ENCODE measurements around the gene TPD52L2. TPM values are rescaled to one million over a fixed set of nuclear protein-coding genes. Genes with fewer than 3 reads are reported as not detected.

Gene TPD52L2
- total and polyA plus RNA-seq, 2 donors (not counting 1 experiment from before 2014, with no cell fraction given), result 39.9 to 41.3 TPM

Small RNAs within 50 kb of the gene (small RNA-seq; reads per million reads assigned to genes)
- gene MIR941-2 (ENCODE audit: insufficient read length, low read depth, low replicate concordance), result not detected
- not detected for gene MIR941-4 (ENCODE audit: insufficient read length, low read depth, low replicate concordance)
- gene MIR941-5 (ENCODE audit: insufficient read length, low read depth, low replicate concordance), result not detected
- 28.5 reads per million, percentile 91 among the genes with 10 or more reads in this experiment for gene RNU1-134P (ENCODE audit: insufficient read length, low read depth, low replicate concordance)

Other genes with a start within 250 kb of the TPD52L2 start
- gene GMEB2, start 238.2 kb upstream of the TPD52L2 start, total RNA-seq, result 24.5 and 26.1 TPM in 2 replicates
- 17.7 and 26.3 TPM in 2 replicates for gene GMEB2, start 238.2 kb upstream of the TPD52L2 start, polyA plus RNA-seq
- 32.2 and 35.0 TPM in 2 replicates for gene STMN3, start 211.8 kb upstream of the TPD52L2 start, total RNA-seq
- 56.4 and 59.4 TPM in 2 replicates for gene STMN3, start 211.8 kb upstream of the TPD52L2 start, polyA plus RNA-seq
- gene RTEL1, start 207.0 kb upstream of the TPD52L2 start, total RNA-seq, result 32.6 and 35.3 TPM in 2 replicates
- gene RTEL1, start 207.0 kb upstream of the TPD52L2 start, polyA plus RNA-seq, result 15.1 and 21.2 TPM in 2 replicates
- not detected in 2 replicates for gene TNFRSF6B, start 168.6 kb upstream of the TPD52L2 start, total RNA-seq
- 6.7 and 7.8 TPM in 2 replicates for gene TNFRSF6B, start 168.6 kb upstream of the TPD52L2 start, polyA plus RNA-seq
- gene ARFRP1, start 157.3 kb upstream of the TPD52L2 start, total RNA-seq, result 73.3 and 75.5 TPM in 2 replicates
- gene ARFRP1, start 157.3 kb upstream of the TPD52L2 start, polyA plus RNA-seq, result 41.0 and 42.1 TPM in 2 replicates
- 46.1 and 47.5 TPM in 2 replicates for gene ZGPAT, start 157.2 kb upstream of the TPD52L2 start, total RNA-seq
- 62.1 and 71.7 TPM in 2 replicates for gene ZGPAT, start 157.2 kb upstream of the TPD52L2 start, polyA plus RNA-seq
- gene LIME1, start 128.6 kb upstream of the TPD52L2 start, total RNA-seq, result 14.5 and 14.8 TPM in 2 replicates
- gene LIME1, start 128.6 kb upstream of the TPD52L2 start, polyA plus RNA-seq, result 63.0 and 95.2 TPM in 2 replicates
- 49.4 and 50.8 TPM in 2 replicates for gene SLC2A4RG, start 125.5 kb upstream of the TPD52L2 start, total RNA-seq
- 28.5 and 39.7 TPM in 2 replicates for gene SLC2A4RG, start 125.5 kb upstream of the TPD52L2 start, polyA plus RNA-seq
- gene ZBTB46, start 34.0 kb upstream of the TPD52L2 start, total RNA-seq, result 0.64 and 1.6 TPM in 2 replicates
- gene ZBTB46, start 34.0 kb upstream of the TPD52L2 start, polyA plus RNA-seq, result 0.16 and 0.30 TPM in 2 replicates
- gene ABHD16B, start 3.8 kb upstream of the TPD52L2 start, total RNA-seq, result not detected in 2 replicates
- not detected in 2 replicates for gene ABHD16B, start 3.8 kb upstream of the TPD52L2 start, polyA plus RNA-seq
- 32.6 and 33.3 TPM in 2 replicates for gene DNAJC5, start 29.9 kb downstream of the TPD52L2 start, total RNA-seq
- 12.2 and 13.4 TPM in 2 replicates for gene DNAJC5, start 29.9 kb downstream of the TPD52L2 start, polyA plus RNA-seq
- gene UCKL1, start 91.1 kb downstream of the TPD52L2 start, total RNA-seq, result 104 and 106 TPM in 2 replicates
- 184 and 199 TPM in 2 replicates for gene UCKL1, start 91.1 kb downstream of the TPD52L2 start, polyA plus RNA-seq
- gene ZNF512B, start 104.7 kb downstream of the TPD52L2 start, total RNA-seq, result 10.4 and 10.5 TPM in 2 replicates
- 5.5 and 8.8 TPM in 2 replicates for gene ZNF512B, start 104.7 kb downstream of the TPD52L2 start, polyA plus RNA-seq
- 9.8 and 12.7 TPM in 2 replicates for gene SAMD10, start 114.4 kb downstream of the TPD52L2 start, total RNA-seq
- gene SAMD10, start 114.4 kb downstream of the TPD52L2 start, polyA plus RNA-seq, result 27.4 and 34.2 TPM in 2 replicates
- 79.7 and 82.9 TPM in 2 replicates for gene PRPF6, start 115.9 kb downstream of the TPD52L2 start, total RNA-seq
- gene PRPF6, start 115.9 kb downstream of the TPD52L2 start, polyA plus RNA-seq, result 31.7 and 32.1 TPM in 2 replicates
- 2.5 TPM in 2 replicates for gene C20orf204, start 170.9 kb downstream of the TPD52L2 start, total RNA-seq
- gene C20orf204, start 170.9 kb downstream of the TPD52L2 start, polyA plus RNA-seq, result 0.24 and 0.39 TPM in 2 replicates
- gene SOX18, start 184.4 kb downstream of the TPD52L2 start, total RNA-seq, result not detected in 2 replicates
- not detected in 2 replicates for gene SOX18, start 184.4 kb downstream of the TPD52L2 start, polyA plus RNA-seq
- 49.3 and 58.1 TPM in 2 replicates for gene TCEA2, start 197.9 kb downstream of the TPD52L2 start, total RNA-seq
- gene TCEA2, start 197.9 kb downstream of the TPD52L2 start, polyA plus RNA-seq, result 56.9 and 63.9 TPM in 2 replicates
- gene RGS19, start 214.2 kb downstream of the TPD52L2 start, total RNA-seq, result 69.4 TPM in 2 replicates
- 160 and 203 TPM in 2 replicates for gene RGS19, start 214.2 kb downstream of the TPD52L2 start, polyA plus RNA-seq
- 6.2 and 7.3 TPM in 2 replicates for gene OPRL1, start 214.8 kb downstream of the TPD52L2 start, total RNA-seq
- 3.1 and 3.5 TPM in 2 replicates for gene OPRL1, start 214.8 kb downstream of the TPD52L2 start, polyA plus RNA-seq
- 1.8 and 1.9 TPM in 2 replicates for gene LKAAEAR1, start 219.1 kb downstream of the TPD52L2 start, total RNA-seq
- 0.87 TPM in 1 of 2 replicates, not detected in the other for gene LKAAEAR1, start 219.1 kb downstream of the TPD52L2 start, polyA plus RNA-seq
- 0.22 TPM in 1 of 2 replicates, not detected in the other for gene NPBWR2, start 242.3 kb downstream of the TPD52L2 start, total RNA-seq
- gene NPBWR2, start 242.3 kb downstream of the TPD52L2 start, polyA plus RNA-seq, result 0.21 and 0.22 TPM in 2 replicates